H9 (cell line): ENCODE data around the gene GHRL. TPM values are rescaled to one million over a fixed set of nuclear protein-coding genes. Genes with fewer than 3 reads are reported as not detected.

ENCODE experiments used
- DNase-seq: peaks from one replicate; pipeline ENCODE4 v3.0.0-alpha.2; 2017
- H2AFZ ChIP-seq: one replicate; pipeline ENCODE4 v1.6.1; 2013; ENCODE audit warnings: mild to moderate bottlenecking, low read length, control low read depth, moderate library complexity
- H2AK5ac ChIP-seq: 2 replicates; pipeline ENCODE4 v1.6.1; 2013; ENCODE audit warnings: low read length, control low read depth, mixed read lengths; ENCODE audit not compliant: insufficient read length
- H2BK120ac ChIP-seq: one replicate; pipeline ENCODE4 v1.6.1; 2013; ENCODE audit warnings: low read depth, mild to moderate bottlenecking, low read length, control low read depth, inconsistent platforms; ENCODE audit not compliant: poor library complexity, severe bottlenecking
- H2BK12ac ChIP-seq: 2 replicates; pipeline ENCODE4 v1.6.1; 2013; ENCODE audit warnings: low read length, control low read depth, mixed read lengths, low read depth; ENCODE audit not compliant: insufficient read length
- H2BK15ac ChIP-seq: 2 replicates; pipeline ENCODE4 v1.6.1; 2013; ENCODE audit warnings: low read depth, low read length, control low read depth
- H2BK20ac ChIP-seq: one replicate; pipeline ENCODE4 v1.6.1; 2013; ENCODE audit warnings: low read depth, mild to moderate bottlenecking, low read length, control low read depth, inconsistent platforms; ENCODE audit not compliant: poor library complexity, severe bottlenecking
- H2BK5ac ChIP-seq: 2 replicates; pipeline ENCODE4 v1.6.1; 2013; ENCODE audit warnings: low read length, control low read depth, mixed read lengths; ENCODE audit not compliant: insufficient read length
- H3K14ac ChIP-seq: 2 replicates; pipeline ENCODE4 v1.6.1; 2013; ENCODE audit warnings: low read length, control low read depth; ENCODE audit not compliant: insufficient read depth
- H3K18ac ChIP-seq: 2 replicates; pipeline ENCODE4 v1.6.1; 2013; ENCODE audit warnings: low read depth, mild to moderate bottlenecking, mixed read lengths, low read length, control low read depth; ENCODE audit not compliant: insufficient read length
- H3K23ac ChIP-seq: 2 replicates; pipeline ENCODE4 v1.6.1; 2013; ENCODE audit warnings: low read length, control low read depth, mixed read lengths, low read depth; ENCODE audit not compliant: insufficient read length
- H3K23me2 ChIP-seq: 2 replicates; pipeline ENCODE4 v1.6.1; 2013; ENCODE audit warnings: low read depth, mild to moderate bottlenecking, mixed read lengths, low read length, control low read depth; ENCODE audit not compliant: insufficient read length, poor library complexity, severe bottlenecking
- H3K27ac ChIP-seq: 2 replicates; pipeline ENCODE4 v1.5.1; 2013; ENCODE audit warnings: low read length, control low read depth, mixed read lengths, low read depth; ENCODE audit not compliant: insufficient read length
- H3K27me3 ChIP-seq: 2 replicates; pipeline ENCODE4 v1.6.1; 2013; ENCODE audit warnings: low read length, control low read depth, inconsistent platforms; ENCODE audit not compliant: insufficient read depth
- H3K4ac ChIP-seq: 2 replicates; pipeline ENCODE4 v1.6.1; 2013; ENCODE audit warnings: low read depth, mild to moderate bottlenecking, control low read depth, inconsistent platforms, low read length, moderate library complexity
- H3K4me1 ChIP-seq: 2 replicates; pipeline ENCODE4 v1.6.1; 2013; ENCODE audit warnings: low read length, control low read depth, inconsistent platforms; ENCODE audit not compliant: insufficient read depth
- H3K4me2 ChIP-seq: 2 replicates; pipeline ENCODE4 v1.6.1; 2013; ENCODE audit warnings: low read length, control low read depth, mixed read lengths; ENCODE audit not compliant: insufficient read length, insufficient read depth
- H3K56ac ChIP-seq: 2 replicates; pipeline ENCODE4 v1.6.1; 2013; ENCODE audit warnings: low read depth, mild to moderate bottlenecking, mixed read lengths, low read length, control low read depth; ENCODE audit not compliant: insufficient read length
- H3K79me1 ChIP-seq: 2 replicates; pipeline ENCODE4 v1.6.1; 2013; ENCODE audit warnings: low read depth, mild to moderate bottlenecking, moderate library complexity, low read length, control low read depth, inconsistent platforms; ENCODE audit not compliant: insufficient read depth, poor library complexity, severe bottlenecking
- H3K79me2 ChIP-seq: 2 replicates; pipeline ENCODE4 v1.6.1; 2013; ENCODE audit warnings: low read length, control low read depth, inconsistent platforms; ENCODE audit not compliant: insufficient read depth
- H3K9ac ChIP-seq: 2 replicates; pipeline ENCODE4 v1.6.1; 2013; ENCODE audit warnings: low read length, control low read depth, mixed read lengths; ENCODE audit not compliant: insufficient read length; ENCODE audit errors: extremely low read depth
- H3K9me3 ChIP-seq: one replicate; pipeline ENCODE4 v1.6.1; 2013; ENCODE audit warnings: low read depth, low read length, inconsistent platforms; ENCODE audit not compliant: control insufficient read depth
- H3T11ph ChIP-seq: one replicate; pipeline ENCODE4 v1.6.1; 2013; ENCODE audit warnings: mild to moderate bottlenecking, low read length, control low read depth, inconsistent platforms
- H4K20me1 ChIP-seq: one replicate; pipeline ENCODE4 v1.6.1; 2013; ENCODE audit not compliant: control insufficient read depth, insufficient read length, insufficient read depth
- H4K5ac ChIP-seq: 2 replicates; pipeline ENCODE4 v1.6.1; 2013; ENCODE audit warnings: low read depth, mild to moderate bottlenecking, mixed read lengths, low read length, control low read depth; ENCODE audit not compliant: insufficient read length
- H4K8ac ChIP-seq: replicated peaks from 2 replicates; pipeline ENCODE4 v1.6.1; 2013; ENCODE audit warnings: low read length, control low read depth, mixed read lengths, low read depth; ENCODE audit not compliant: insufficient read length
- H4K91ac ChIP-seq: 2 replicates; pipeline ENCODE4 v1.6.1; 2013; ENCODE audit warnings: low read depth, mild to moderate bottlenecking, moderate library complexity, mixed read lengths, low read length, control low read depth; ENCODE audit not compliant: insufficient read length
- H3K27ac Mint-ChIP-seq, 3 experiments: 2 replicates in 2 of 3; 3 replicates in 1 of 3; pipeline ENCODE4 v1.8.0; 2020 to 2021; ENCODE audit warnings: mixed read lengths in 3 of 3, mild to moderate bottlenecking in 1 of 3, moderate library complexity in 1 of 3
- H3K27me3 Mint-ChIP-seq: 2 replicates; pipeline ENCODE4 v1.8.0; 2021; ENCODE audit warnings: low read depth, mild to moderate bottlenecking, moderate library complexity, mixed read lengths
- H3K36me3 Mint-ChIP-seq, 3 experiments: 2 replicates in 2 of 3; 3 replicates in 1 of 3; pipeline ENCODE4 v1.8.0; 2020 to 2021; ENCODE audit warnings: low read depth in 3 of 3, mixed read lengths in 3 of 3; ENCODE audit not compliant: insufficient read depth in 1 of 3
- H3K4me1 Mint-ChIP-seq, 2 experiments: 2 replicates each; pipeline ENCODE4 v1.8.0; 2020; ENCODE audit warnings: mixed read lengths in 2 of 2
- H3K4me3 Mint-ChIP-seq, 2 experiments: 2 replicates in 1 of 2; 3 replicates in 1 of 2; pipeline ENCODE4 v1.8.0; 2020 to 2021; ENCODE audit warnings: mild to moderate bottlenecking in 2 of 2, mixed read lengths in 2 of 2, moderate library complexity in 1 of 2
- H3K9me3 Mint-ChIP-seq, 2 experiments: 2 replicates in 1 of 2; 3 replicates in 1 of 2; pipeline ENCODE4 v1.8.0; 2020; ENCODE audit warnings: mild to moderate bottlenecking in 2 of 2, mixed read lengths in 2 of 2, moderate library complexity in 1 of 2
- WGBS: extraction: QIAGEN DNeasy Blood & Tissue Kit; methylation state at CpG from one replicate; pipeline ENCODE4 v1.1.7; 2013; ENCODE audit warnings: missing lambda C conversion rate, low lambda C conversion rate, mixed read lengths; ENCODE audit not compliant: insufficient read length; ENCODE audit errors: extremely low coverage; 5-methylcytosine and 5-hydroxymethylcytosine counted together
- total RNA-seq: library from RNA; stranded (reverse); gene quantifications from 2 replicates; pipeline ENCODE4 v1.2.1, GENCODE V29; 2021
- TF ChIP-seq, protein P1 (sequence below): fragments of 200-600 bp; sonication (generic); conservative IDR thresholded peaks from 3 replicates; pipeline ENCODE4 v1.8.0; 2021; ENCODE audit warnings: antibody characterized with exemption, mild to moderate bottlenecking

Gene GHRL
- total RNA-seq, 1 experiment from 2014 or later: 1.3 TPM

DNA sequence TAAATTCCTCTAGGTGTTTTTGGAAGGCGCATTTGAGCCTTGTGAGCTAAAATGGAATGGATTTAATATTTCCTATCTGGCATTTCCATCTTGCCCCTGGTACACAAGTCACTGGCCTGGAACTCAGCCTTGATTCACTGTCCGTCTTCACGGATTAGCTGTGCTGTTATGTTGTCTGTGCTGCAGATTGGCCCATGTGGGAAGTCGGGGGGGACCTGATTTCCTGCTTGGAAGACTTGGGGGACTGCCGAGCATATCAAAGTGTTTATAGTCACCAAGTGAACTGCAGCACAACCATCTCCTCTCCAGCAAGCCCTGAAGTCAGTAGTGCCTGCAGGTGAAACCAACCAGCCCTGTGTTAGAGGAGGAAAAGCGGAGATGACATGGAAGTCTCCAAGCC lies 12.2 kb downstream of the GHRL start:
- Histone ChIP-seq H3K23me2 (no peaks in the 10 kb centered on the region), H2AK5ac (no peak overlapping the region)

More for the DNA sequence above, 12.2 kb downstream of the GHRL start:
- Histone ChIP-seq H3K79me2 (peaks cover 2% of the 10 kb centered on the region; the same call in 1 of the 2 replicates), H3K56ac (no peak overlapping the region), H3K23ac (no peak overlapping the region), H2BK120ac (no peak overlapping the region), H2BK20ac (no peak overlapping the region), H4K20me1 (no peaks in the 10 kb centered on the region), H4K5ac (no peak overlapping the region), H3K9ac (no peak overlapping the region), H3K4me2 (no peak overlapping the region), H4K91ac (no peak overlapping the region), H3K27ac (no peak overlapping the region), H3K4ac (no peak overlapping the region), H3K27me3 (no peaks in the 10 kb centered on the region), H2BK15ac (no peak overlapping the region), H2BK5ac (no peak overlapping the region), H4K8ac (no peak overlapping the region), H3K9me3 (no peaks in the 10 kb centered on the region), H3K79me1 (peaks cover 4% of the 10 kb centered on the region), H3K4me1 (no peaks in the 10 kb centered on the region), H3K14ac (no peak overlapping the region), H3T11ph (no peak overlapping the region), H2AFZ (no peak overlapping the region), H2BK12ac (no peak overlapping the region), H3K18ac (no peak overlapping the region)
- peaks cover 0 to 2% of the 10 kb centered on the region in 2 experiments; a peak in 1 of 4 replicates for H3K4me1 Mint-ChIP-seq
- no peaks in the 10 kb centered on the region for H3K27me3 Mint-ChIP-seq
- H3K4me3 Mint-ChIP-seq: no peak overlapping the region
- DNase-seq: no peak
- WGBS: no CpG with 5 or more reads among the region's 6 CpGs
- peaks cover 12 to 56% (median 42%) of the 10 kb centered on the region in 3 experiments; a peak in 6 of 7 replicates for H3K36me3 Mint-ChIP-seq
- H3K9me3 Mint-ChIP-seq: no peaks in the 10 kb centered on the region
- H3K27ac Mint-ChIP-seq: no peak overlapping the region
- TF ChIP-seq, protein P1, sequence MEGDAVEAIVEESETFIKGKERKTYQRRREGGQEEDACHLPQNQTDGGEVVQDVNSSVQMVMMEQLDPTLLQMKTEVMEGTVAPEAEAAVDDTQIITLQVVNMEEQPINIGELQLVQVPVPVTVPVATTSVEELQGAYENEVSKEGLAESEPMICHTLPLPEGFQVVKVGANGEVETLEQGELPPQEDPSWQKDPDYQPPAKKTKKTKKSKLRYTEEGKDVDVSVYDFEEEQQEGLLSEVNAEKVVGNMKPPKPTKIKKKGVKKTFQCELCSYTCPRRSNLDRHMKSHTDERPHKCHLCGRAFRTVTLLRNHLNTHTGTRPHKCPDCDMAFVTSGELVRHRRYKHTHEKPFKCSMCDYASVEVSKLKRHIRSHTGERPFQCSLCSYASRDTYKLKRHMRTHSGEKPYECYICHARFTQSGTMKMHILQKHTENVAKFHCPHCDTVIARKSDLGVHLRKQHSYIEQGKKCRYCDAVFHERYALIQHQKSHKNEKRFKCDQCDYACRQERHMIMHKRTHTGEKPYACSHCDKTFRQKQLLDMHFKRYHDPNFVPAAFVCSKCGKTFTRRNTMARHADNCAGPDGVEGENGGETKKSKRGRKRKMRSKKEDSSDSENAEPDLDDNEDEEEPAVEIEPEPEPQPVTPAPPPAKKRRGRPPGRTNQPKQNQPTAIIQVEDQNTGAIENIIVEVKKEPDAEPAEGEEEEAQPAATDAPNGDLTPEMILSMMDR: no peak; the same call in 2 of the 3 replicates
